ENCODE data around the gene KRT79.

DNA sequence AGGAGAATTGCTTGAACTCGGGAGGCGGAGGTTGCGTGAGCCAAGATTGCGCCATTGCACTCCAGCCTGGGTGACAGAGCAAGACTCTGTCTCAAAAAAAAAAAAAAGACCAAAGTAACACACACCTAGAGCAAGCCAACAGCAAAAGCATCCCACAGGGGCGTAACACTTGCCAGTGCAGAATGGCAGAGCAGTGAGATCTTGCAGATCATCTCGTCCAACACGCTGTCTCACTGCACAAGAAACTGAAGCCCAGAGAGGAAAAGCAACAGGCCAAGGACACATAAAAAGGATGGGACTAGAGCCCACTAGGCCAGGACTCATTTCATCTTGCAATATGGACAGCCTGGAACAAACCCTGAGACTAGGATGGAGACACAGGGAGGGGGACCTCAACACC lies 27.4 kb upstream of the KRT79 start:
- no peak for TF ChIP-seq POLR2AphosphoS5 (IDR thresholded peaks at IDR 0.05; ENCODE audit: low read depth, low read length)
- TF ChIP-seq, protein P1, sequence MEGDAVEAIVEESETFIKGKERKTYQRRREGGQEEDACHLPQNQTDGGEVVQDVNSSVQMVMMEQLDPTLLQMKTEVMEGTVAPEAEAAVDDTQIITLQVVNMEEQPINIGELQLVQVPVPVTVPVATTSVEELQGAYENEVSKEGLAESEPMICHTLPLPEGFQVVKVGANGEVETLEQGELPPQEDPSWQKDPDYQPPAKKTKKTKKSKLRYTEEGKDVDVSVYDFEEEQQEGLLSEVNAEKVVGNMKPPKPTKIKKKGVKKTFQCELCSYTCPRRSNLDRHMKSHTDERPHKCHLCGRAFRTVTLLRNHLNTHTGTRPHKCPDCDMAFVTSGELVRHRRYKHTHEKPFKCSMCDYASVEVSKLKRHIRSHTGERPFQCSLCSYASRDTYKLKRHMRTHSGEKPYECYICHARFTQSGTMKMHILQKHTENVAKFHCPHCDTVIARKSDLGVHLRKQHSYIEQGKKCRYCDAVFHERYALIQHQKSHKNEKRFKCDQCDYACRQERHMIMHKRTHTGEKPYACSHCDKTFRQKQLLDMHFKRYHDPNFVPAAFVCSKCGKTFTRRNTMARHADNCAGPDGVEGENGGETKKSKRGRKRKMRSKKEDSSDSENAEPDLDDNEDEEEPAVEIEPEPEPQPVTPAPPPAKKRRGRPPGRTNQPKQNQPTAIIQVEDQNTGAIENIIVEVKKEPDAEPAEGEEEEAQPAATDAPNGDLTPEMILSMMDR (IDR thresholded peaks at IDR 0.05): no peak

Measured in Panc1 (cell line).